Ovary (tissue), 3 donors: ENCODE data around the gene RNF166.

ENCODE experiments used
- CTCF ChIP-seq, 3 donors: fragments of 450-650 bp in 2 of 3; fragments of 200-600 bp in 1 of 3; IDR thresholded peaks; one replicate each; pipeline versions ENCODE4 v1.5.1 to v1.8.0; 2016 to 2022; ENCODE audit warnings: antibody characterized with exemption in 3 of 3, mild to moderate bottlenecking in 1 of 3
- EP300 ChIP-seq: sonication (generic); formaldehyde crosslinking; IDR thresholded peaks from one replicate; pipeline ENCODE4 v1.6.1; 2017; ENCODE audit warnings: antibody characterized with exemption
- donor health status: DM: no; HTN: no; CAD: no.

DNA sequence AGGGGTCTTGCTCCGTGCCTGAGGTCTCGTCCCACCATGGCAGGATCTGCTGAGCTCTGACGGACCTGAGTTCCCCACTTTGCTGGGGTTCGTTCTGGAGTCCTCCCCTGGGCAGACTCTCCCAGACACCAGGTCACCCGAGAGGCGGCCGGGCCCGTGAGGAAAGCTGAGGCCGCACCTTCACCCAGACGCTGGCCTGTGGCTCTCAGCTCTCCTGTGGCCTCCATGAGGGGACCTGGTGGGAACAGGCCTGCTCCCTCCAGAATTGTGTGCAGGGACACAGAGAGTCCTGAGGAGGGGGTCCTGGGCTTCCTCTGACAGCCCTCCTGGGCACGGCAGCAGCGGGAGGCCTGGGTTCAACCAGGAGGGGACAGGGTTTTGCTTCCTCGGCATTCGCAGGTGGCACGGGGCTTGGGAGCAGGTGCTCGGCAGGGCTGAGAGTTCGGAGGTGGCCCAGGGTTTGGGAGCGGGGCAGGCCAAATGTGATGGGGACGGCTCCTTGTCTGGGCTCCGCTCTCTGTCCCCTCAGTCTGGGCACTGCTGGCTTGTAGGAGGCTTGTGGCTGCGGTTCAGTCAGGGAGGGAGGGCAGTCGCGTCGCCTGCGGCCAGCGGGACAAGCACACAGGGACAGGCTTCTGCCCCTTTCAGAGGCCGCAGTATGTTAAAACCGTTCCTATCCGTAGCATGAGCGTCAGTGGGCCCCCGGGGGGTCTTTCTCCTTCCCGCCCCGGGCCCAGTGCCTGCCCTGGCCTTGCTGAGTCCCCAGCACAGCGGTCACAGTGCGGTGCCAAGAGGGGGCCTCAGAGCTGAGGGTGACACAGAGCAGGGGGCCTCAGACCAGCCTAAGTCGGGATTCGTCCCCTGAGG, 11.8 kb downstream of the RNF166 start:
- TF ChIP-seq CTCF (IDR thresholded peaks at IDR 0.05) (no peak), EP300 (no peak)
